Trophoblast cell (in vitro differentiated cells and primary cell): ENCODE results near the gene MUC6.
A peak's percentile ranks its signal among the peaks of the same experiment; 100 is the strongest.

Source experiments
- DNase-seq, 2 donors: peaks; one replicate each; pipeline ENCODE4 v3.0.0-alpha.2; 2016
- H2AFZ ChIP-seq: 2 replicates; pipeline ENCODE4 v1.6.1; 2013; ENCODE audit warnings: low read length, moderate library complexity, mild to moderate bottlenecking; ENCODE audit not compliant: insufficient read depth, poor library complexity
- H2AK5ac ChIP-seq: 2 replicates; pipeline ENCODE4 v1.6.1; 2013; ENCODE audit warnings: mild to moderate bottlenecking, low read length
- H2BK120ac ChIP-seq: 2 replicates; pipeline ENCODE4 v1.6.1; 2013; ENCODE audit warnings: low read length, mild to moderate bottlenecking, moderate library complexity; ENCODE audit not compliant: insufficient read depth, poor library complexity
- H2BK12ac ChIP-seq: 2 replicates; pipeline ENCODE4 v1.6.1; 2013; ENCODE audit warnings: mild to moderate bottlenecking, low read length, moderate library complexity
- H2BK5ac ChIP-seq: 2 replicates; pipeline ENCODE4 v1.6.1; 2013; ENCODE audit warnings: low read length, low read depth, moderate library complexity, mild to moderate bottlenecking; ENCODE audit not compliant: poor library complexity
- H3K14ac ChIP-seq: 2 replicates; pipeline ENCODE4 v1.6.1; 2013; ENCODE audit warnings: mild to moderate bottlenecking, low read length
- H3K18ac ChIP-seq: 2 replicates; pipeline ENCODE4 v1.6.1; 2013; ENCODE audit warnings: mild to moderate bottlenecking, low read length
- H3K23ac ChIP-seq: 2 replicates; pipeline ENCODE4 v1.6.1; 2013; ENCODE audit warnings: low read length
- H3K27ac ChIP-seq: 2 replicates; pipeline ENCODE4 v1.5.1; 2013; ENCODE audit warnings: low read depth, mild to moderate bottlenecking, inconsistent platforms, low read length, moderate library complexity
- H3K27me3 ChIP-seq: 2 replicates; pipeline ENCODE4 v1.6.1; 2013; ENCODE audit warnings: inconsistent platforms, mild to moderate bottlenecking, low read length, moderate library complexity; ENCODE audit not compliant: insufficient read depth
- H3K36me3 ChIP-seq, 2 experiments: 1 replicate in 1 of 2; 2 replicates in 1 of 2; pipeline ENCODE4 v1.6.1; 2013; ENCODE audit warnings: low read length in 2 of 2, mild to moderate bottlenecking in 2 of 2, moderate library complexity in 1 of 2; ENCODE audit not compliant: insufficient read depth in 2 of 2, control insufficient read depth in 1 of 2
- H3K4ac ChIP-seq: 2 replicates; pipeline ENCODE4 v1.6.1; 2013; ENCODE audit warnings: low read depth, mild to moderate bottlenecking, low read length, moderate library complexity
- H3K4me1 ChIP-seq, 2 experiments: 1 replicate in 1 of 2; 2 replicates in 1 of 2; pipeline ENCODE4 v1.6.1; 2013; ENCODE audit warnings: low read length in 2 of 2, mild to moderate bottlenecking in 2 of 2, moderate library complexity in 1 of 2; ENCODE audit not compliant: insufficient read depth in 2 of 2, control insufficient read depth in 1 of 2
- H3K4me2 ChIP-seq: 2 replicates; pipeline ENCODE4 v1.6.1; 2013; ENCODE audit warnings: inconsistent platforms, mild to moderate bottlenecking, low read length, moderate library complexity
- H3K4me3 ChIP-seq: 2 replicates; pipeline ENCODE4 v1.5.1; 2013; ENCODE audit warnings: mild to moderate bottlenecking, low read depth, low read length, inconsistent platforms
- H3K79me1 ChIP-seq: one replicate; pipeline ENCODE4 v1.6.1; 2013; ENCODE audit warnings: low read length
- H3K79me2 ChIP-seq: 2 replicates; pipeline ENCODE4 v1.6.1; 2013; ENCODE audit warnings: low read length, mild to moderate bottlenecking; ENCODE audit not compliant: control insufficient read depth, insufficient read depth, poor library complexity
- H3K9ac ChIP-seq: 2 replicates; pipeline ENCODE4 v1.6.1; 2013; ENCODE audit warnings: mild to moderate bottlenecking, low read length
- H3K9me3 ChIP-seq: 2 replicates; pipeline ENCODE4 v1.6.1; 2013; ENCODE audit warnings: low read depth, mild to moderate bottlenecking, control low read depth, inconsistent platforms, low read length; ENCODE audit not compliant: insufficient read depth
- H4K12ac ChIP-seq: 2 replicates; pipeline ENCODE4 v1.6.1; 2013; ENCODE audit warnings: low read depth, mild to moderate bottlenecking, low read length, moderate library complexity
- H4K8ac ChIP-seq: 2 replicates; pipeline ENCODE4 v1.6.1; 2013; ENCODE audit warnings: low read depth, mild to moderate bottlenecking, low read length, moderate library complexity
- H4K91ac ChIP-seq: one replicate; pipeline ENCODE4 v1.6.1; 2013; ENCODE audit warnings: low read depth, mild to moderate bottlenecking, low read length, moderate library complexity
- WGBS: extraction: QIAGEN DNeasy Blood & Tissue Kit; methylation state at CpG from one replicate; pipeline ENCODE4 v1.1.7; 2013; ENCODE audit warnings: missing lambda C conversion rate; ENCODE audit not compliant: insufficient read length, insufficient coverage; ENCODE audit errors: extremely low coverage; 5-methylcytosine and 5-hydroxymethylcytosine counted together

MUC6 gene

DNA sequence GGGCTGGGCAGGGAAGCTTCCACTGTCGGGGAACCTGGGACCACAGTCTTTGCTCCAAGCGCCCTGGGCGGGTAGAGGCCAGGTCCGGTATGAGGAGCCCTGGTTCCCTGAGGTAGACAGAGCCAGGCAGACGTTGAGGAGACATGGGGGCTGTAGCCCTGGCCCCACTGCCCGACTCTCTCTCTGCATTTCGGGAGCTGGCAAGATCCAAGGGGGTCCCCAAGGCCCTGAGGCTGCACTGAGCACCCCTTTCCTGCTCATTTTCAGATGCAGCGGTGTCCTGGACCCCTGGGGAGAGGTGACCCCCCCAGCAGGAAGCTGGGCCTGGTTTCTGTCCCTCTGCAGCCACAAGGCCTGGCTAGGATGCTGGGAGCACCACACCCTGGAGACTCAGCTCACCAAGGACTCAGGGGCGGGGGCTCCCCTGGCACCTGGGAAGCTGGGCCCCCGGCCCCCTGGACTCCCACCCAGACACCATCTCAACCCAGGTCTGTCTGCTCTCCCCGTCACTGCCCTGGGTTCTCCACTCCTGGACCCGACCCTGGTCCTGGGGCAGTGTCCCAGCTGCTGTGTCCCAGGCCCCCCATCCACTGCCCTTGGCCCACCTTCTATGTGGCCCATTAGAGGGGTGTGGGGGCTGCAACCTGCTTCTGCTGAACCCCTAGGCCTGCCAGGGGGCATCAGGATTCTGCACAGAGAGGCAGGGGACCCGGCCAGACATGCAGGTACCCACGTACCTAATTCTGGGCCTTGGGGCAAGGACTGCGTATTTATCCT is 15.0 kb upstream of the MUC6 start:
- no peaks in the 10 kb centered on the region for H3K27me3 ChIP-seq
- no peak overlapping the region for H2BK5ac ChIP-seq
- H3K4me3 ChIP-seq = no peak overlapping the region
- no peak overlapping the region for H2AFZ ChIP-seq
- H3K9ac ChIP-seq = no peak overlapping the region
- no CpG with 5 or more reads among the region's 15 CpGs for WGBS
- H3K4me2 ChIP-seq = no peak overlapping the region
- peaks cover 2% of the 10 kb centered on the region for H3K9me3 ChIP-seq
- no peak overlapping the region for H3K27ac ChIP-seq
- H2AK5ac ChIP-seq = no peak overlapping the region
- no peak overlapping the region for H4K91ac ChIP-seq
- H2BK12ac ChIP-seq = no peak overlapping the region
- H2BK120ac ChIP-seq = no peak overlapping the region
- H3K36me3 ChIP-seq = no peaks in the 10 kb centered on the region
- no peaks in the 10 kb centered on the region for H3K79me2 ChIP-seq
- no peak overlapping the region for H3K18ac ChIP-seq
- H3K4ac ChIP-seq = no peak overlapping the region
- H4K12ac ChIP-seq = no peak overlapping the region
- no peak for DNase-seq
- H3K23ac ChIP-seq = no peak overlapping the region
- H3K4me1 ChIP-seq = peaks cover 2 to 3% of the 10 kb centered on the region in 2 experiments
- no peak overlapping the region for H4K8ac ChIP-seq
- H3K14ac ChIP-seq = no peak overlapping the region
- no peaks in the 10 kb centered on the region for H3K79me1 ChIP-seq

DNA sequence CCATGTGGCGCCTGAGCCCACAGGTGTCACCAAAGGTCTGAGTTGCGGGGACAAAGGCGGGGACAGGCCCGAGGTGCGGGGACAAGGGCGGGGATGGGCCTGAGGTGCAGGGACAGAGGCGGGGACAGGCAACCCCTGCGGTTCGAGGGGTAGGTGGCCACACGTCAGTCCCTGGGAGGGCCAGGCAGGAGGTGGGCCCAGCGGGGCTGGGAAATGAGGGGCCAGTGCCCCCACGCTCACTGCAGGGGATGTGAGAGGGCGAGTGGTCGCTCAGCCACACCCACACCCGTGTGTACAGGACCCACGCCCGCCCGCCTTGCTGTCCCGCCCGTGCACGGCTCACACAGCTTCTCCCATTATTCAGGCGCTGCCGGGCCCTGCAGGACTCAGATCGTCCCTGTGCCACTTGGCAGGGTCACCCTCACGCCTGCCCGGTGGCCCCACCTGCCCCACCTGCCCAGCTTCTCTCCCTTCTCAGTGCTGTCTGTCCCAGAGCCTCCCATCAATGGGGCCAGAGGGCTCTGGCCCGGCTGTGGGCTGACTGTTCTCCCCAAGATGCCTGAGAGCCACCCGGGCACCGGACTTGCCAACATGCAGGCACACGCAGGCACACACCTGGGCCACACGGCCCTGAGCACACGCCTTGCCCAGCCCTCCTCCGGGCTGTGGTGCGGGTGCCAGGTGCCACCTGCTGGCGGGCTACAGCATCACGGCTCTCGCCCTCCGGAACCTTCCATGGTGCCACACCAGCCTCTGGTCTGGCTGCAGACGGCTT is 14.2 kb upstream of the MUC6 start:
- Histone ChIP-seq H2AFZ (no peak overlapping the region), H3K14ac (no peak overlapping the region), H2AK5ac (no peak overlapping the region), H3K23ac (no peak overlapping the region), H3K27me3 (no peaks in the 10 kb centered on the region), H3K4me3 (no peak overlapping the region), H3K4me1 (peaks cover 2 to 3% of the 10 kb centered on the region in 2 experiments), H2BK12ac (no peak overlapping the region), H3K9ac (no peak overlapping the region), H3K4me2 (no peak overlapping the region), H3K9me3 (peaks cover 2% of the 10 kb centered on the region), H3K79me2 (no peaks in the 10 kb centered on the region), H4K91ac (no peak overlapping the region), H3K4ac (no peak overlapping the region), H4K8ac (no peak overlapping the region), H3K79me1 (no peaks in the 10 kb centered on the region), H3K27ac (no peak overlapping the region), H2BK120ac (no peak overlapping the region), H4K12ac (no peak overlapping the region), H3K36me3 (no peaks in the 10 kb centered on the region), H2BK5ac (no peak overlapping the region), H3K18ac (no peak overlapping the region)
- peak; percentile 51 to 87 for DNase-seq
- no CpG with 5 or more reads among the region's 39 CpGs for WGBS

DNA sequence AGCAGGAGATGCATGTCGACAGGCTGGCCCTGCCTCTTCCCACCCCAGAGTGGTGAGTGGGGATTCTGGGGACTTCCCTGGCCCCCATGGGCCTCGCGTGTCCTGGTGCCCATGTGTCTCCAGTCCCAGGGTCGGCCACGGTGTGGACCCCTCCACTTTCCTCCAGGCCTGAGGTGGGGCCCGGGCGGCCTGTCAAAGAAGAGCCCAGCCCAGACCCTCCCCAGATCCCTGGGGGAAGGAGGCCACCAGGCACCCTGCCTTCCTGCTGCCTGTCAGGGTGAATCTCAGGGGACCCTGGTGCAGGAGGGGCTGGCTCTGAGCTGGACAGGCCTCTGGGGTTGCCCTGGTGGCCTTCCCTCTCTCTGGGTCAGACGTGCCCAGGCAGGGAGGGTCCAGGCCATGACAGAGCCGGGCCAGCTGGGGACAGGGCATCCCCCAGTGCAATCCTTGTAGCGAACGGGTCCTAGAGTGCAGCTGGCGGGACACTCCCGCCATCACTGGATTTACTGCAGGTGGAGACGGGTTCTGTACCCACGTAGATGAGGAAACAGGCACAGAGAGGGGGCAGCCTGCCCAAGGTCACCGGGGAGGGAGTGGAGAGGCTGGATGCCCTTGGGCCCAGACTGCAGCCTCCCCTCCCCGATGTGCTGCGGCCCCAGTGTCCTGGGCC is 13.5 kb upstream of the MUC6 start:
- Histone ChIP-seq H3K4me3 (no peak overlapping the region), H3K36me3 (no peaks in the 10 kb centered on the region), H3K79me1 (no peaks in the 10 kb centered on the region), H4K12ac (no peak overlapping the region), H3K4ac (no peak overlapping the region), H4K91ac (no peak overlapping the region), H3K4me1 (peaks cover 2 to 3% of the 10 kb centered on the region in 2 experiments), H3K27ac (no peak overlapping the region), H3K4me2 (no peak overlapping the region), H2BK120ac (no peak overlapping the region), H2BK12ac (no peak overlapping the region), H2AK5ac (no peak overlapping the region), H3K27me3 (no peaks in the 10 kb centered on the region), H3K18ac (no peak overlapping the region), H3K79me2 (no peaks in the 10 kb centered on the region), H3K9ac (no peak overlapping the region), H2AFZ (no peak overlapping the region), H4K8ac (no peak overlapping the region), H2BK5ac (no peak overlapping the region), H3K9me3 (peaks cover 2% of the 10 kb centered on the region), H3K14ac (no peak overlapping the region), H3K23ac (no peak overlapping the region)
- DNase-seq = no peak
- no CpG with 5 or more reads among the region's 18 CpGs for WGBS

DNA sequence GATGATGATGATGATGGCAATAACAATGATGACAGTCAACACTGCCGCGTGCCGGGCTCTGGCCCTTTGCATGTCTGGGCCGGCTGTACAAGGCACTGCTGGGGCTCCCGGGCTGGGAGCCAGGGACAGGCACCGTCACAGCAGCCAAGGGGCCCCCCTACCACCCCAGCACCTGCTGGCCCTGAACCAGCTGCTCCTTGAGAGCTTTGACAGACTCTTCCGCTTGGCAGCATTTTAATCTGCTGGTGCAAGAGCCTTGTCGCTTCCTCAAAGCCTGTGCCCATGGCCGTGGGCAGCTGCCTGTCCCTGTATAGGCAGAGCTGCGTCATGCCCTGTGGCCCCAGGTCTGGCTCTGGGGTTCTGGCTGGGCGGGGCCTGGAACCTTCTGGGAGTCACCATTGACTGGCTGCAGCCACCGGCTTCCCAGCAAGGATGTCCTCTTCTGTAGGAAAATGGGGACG is 12.9 kb upstream of the MUC6 start:
- H2BK120ac ChIP-seq = no peak overlapping the region
- no peak overlapping the region for H3K9ac ChIP-seq
- H3K4me3 ChIP-seq = no peak overlapping the region
- H3K9me3 ChIP-seq = peaks cover 2% of the 10 kb centered on the region
- no CpG with 5 or more reads among the region's 13 CpGs for WGBS
- H4K12ac ChIP-seq = no peak overlapping the region
- H2BK12ac ChIP-seq = no peak overlapping the region
- H3K79me2 ChIP-seq = no peaks in the 10 kb centered on the region
- H3K14ac ChIP-seq = no peak overlapping the region
- H3K4me2 ChIP-seq = no peak overlapping the region
- H3K79me1 ChIP-seq = no peaks in the 10 kb centered on the region
- no peak overlapping the region for H3K27ac ChIP-seq
- H3K27me3 ChIP-seq = no peaks in the 10 kb centered on the region
- no peak for DNase-seq
- H2AK5ac ChIP-seq = no peak overlapping the region
- H3K36me3 ChIP-seq = no peaks in the 10 kb centered on the region
- H4K8ac ChIP-seq = no peak overlapping the region
- H3K4me1 ChIP-seq = peaks cover 2 to 3% of the 10 kb centered on the region in 2 experiments
- no peak overlapping the region for H4K91ac ChIP-seq
- no peak overlapping the region for H3K18ac ChIP-seq
- H2AFZ ChIP-seq = no peak overlapping the region
- no peak overlapping the region for H3K23ac ChIP-seq
- H3K4ac ChIP-seq = no peak overlapping the region
- no peak overlapping the region for H2BK5ac ChIP-seq
